Activated CD4-positive, CD25-positive, alpha-beta regulatory T cell (primary cell): ENCODE data around the gene EXOC6B.
"Not testable (repeated sequence)": the region's sequence is repeated elsewhere in the genome, so short reads cannot be mapped to it uniquely, and the experiment has no call there.

Experiments
- DNase-seq, 4 experiments: peaks; one replicate each; lab custom pipeline; 2025; lab: John Stamatoyannopoulos, UW

EXOC6B gene

DNA sequence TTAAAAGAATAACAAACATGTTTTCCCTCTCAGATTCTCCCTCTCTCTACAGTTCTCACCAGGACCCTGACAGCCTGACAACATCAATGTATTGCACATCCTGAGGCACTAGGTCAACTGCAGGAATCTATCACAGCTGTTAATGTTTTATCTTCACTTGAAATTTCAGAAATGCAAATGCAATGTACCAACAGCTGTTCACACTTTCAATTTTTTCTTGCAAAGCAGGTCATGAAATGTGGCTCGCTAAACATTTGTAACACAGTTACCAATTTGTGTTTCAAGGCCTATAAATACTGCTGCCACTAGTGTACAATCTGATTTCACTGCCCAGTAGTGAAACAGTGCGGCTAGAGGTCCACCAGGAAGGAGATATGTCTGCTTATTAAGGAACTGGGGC, 147.8 kb downstream of the EXOC6B start:
- DNase-seq, result no peak

DNA sequence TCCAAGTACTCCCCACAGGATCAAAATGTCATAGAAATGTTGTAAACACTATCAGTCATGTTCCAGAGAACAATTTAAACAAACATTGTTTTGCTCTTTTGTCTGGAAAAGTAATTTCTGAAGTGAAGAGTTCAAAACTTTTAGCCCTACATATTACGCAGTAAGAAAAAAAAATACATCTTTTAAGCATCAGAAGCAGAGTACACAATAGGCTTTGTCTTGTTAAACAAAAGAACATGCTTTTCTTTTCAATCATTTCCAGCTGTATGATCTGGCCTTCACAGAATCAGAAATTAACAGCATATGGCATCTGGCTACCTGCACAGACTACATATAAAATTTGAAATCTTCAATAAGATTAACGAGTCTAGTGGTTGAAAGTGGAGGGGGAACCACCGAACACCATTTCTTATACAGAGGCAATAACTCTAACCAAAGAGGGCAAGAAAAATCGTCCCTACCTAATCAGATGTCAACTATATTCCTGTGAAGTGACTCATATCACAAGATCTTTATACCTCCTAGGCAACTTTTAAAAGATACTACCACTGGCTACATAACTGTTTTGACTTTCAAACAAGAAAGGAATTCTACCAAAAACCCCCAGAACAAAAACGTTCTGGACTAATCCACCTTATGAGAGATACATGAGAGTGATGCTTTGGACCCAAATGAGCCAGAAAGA, 149.3 kb downstream of the EXOC6B start:
- DNase-seq, result no peak

- DNase-seq, result no peak
These were observed 150.6 kb downstream of the EXOC6B start for GRCh38 chr2:72674982-72675915.

GRCh38 chr2:72673279-72673678, 152.6 kb downstream of the EXOC6B start:
- DNase-seq, result no peak

GRCh38 chr2:72669121-72669520, 156.7 kb downstream of the EXOC6B start:
- DNase-seq, result no peak

DNA sequence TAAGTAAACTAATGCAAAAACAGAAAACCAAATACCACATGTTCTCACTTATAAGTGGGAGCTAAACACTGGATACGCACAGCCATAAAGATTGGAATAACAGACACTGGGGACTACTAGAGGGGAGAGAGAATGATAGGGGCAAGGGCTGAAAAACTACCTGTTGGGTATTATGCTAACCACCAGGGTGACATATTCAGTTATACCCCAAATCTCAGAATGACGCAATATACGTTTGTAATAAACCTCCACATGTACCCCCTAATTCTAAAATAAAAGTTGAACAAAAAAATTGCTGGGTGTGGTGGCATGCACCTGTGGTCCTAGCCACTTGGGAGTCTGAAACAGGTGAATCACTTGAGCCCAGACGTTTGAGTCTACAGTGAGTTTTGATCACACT, 157.2 kb downstream of the EXOC6B start:
- DNase-seq, result no peak

DNA sequence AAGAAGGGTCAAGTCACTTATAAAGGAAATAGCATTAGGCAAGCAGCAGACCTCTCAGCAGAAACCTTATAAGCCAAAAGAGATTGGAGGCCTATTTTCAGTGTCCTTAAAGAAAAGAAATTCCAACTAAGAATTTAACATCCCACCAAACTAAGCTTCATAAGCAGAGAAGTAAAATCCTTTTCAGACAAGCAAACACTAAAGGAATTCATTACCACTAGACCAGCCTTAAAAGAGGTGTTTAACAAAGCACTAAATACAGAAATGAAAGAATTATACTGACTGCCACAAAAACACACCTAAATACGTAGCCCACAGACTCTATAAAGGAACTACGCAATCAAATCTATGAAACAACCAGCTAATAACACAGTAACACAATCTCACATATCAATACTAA, 160.4 kb downstream of the EXOC6B start:
- no peak for DNase-seq

DNA sequence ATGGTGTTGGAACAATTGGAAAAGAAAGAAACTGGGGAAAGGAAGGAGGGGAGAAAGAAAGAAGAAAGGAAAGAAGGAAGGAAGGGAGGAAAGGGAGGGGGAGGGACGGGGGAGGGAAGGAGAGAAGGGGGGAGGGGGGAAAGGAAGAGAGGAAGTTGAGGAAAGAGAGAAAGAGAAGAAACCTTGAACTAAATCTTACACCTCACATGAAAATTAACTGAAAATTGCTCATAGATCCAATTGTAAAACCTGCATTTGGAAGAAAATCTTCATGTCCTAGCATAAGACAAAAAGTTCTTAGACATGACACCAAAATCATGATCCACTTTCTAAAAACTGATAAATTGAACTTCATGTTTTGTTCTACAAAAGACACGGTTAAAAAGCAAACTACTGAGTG, 163.8 kb downstream of the EXOC6B start:
- DNase-seq, result no peak

- DNase-seq, result no peak
These were observed 176.0 kb downstream of the EXOC6B start for GRCh38 chr2:72649810-72650209.

- not testable (repeated sequence) for DNase-seq
These were observed 184.6 kb downstream of the EXOC6B start for GRCh38 chr2:72641221-72641620.

GRCh38 chr2:72638600-72639211, 187.1 kb downstream of the EXOC6B start:
- DNase-seq, result no peak

GRCh38 chr2:72636210-72636609, 189.6 kb downstream of the EXOC6B start:
- DNase-seq, result no peak

- no peak for DNase-seq
These were observed 195.1 kb downstream of the EXOC6B start for GRCh38 chr2:72630767-72631166.

GRCh38 chr2:72629062-72629461, 196.8 kb downstream of the EXOC6B start:
- no peak for DNase-seq

GRCh38 chr2:72627083-72627482, 198.8 kb downstream of the EXOC6B start:
- DNase-seq, result no peak

DNA sequence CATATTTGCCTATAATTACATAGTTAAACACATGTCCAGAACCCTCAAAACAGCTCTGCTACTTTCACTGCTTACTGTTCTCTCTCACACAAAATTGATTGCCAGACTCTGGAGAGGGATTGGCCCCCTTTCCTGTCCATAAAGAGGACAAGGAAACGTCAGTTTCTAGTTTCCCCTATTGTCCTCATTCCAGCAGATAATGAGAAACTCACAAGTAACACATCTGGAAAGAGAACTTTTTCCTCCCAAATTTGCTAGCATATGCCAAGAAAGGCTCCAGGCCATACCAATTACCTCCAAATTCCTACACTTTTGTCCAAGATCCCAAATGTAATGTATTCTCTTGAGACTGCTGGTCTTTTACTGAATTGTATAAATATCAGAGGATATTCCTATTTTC, 200.5 kb downstream of the EXOC6B start:
- DNase-seq, result no peak

- no peak for DNase-seq
These were observed 202.4 kb downstream of the EXOC6B start for GRCh38 chr2:72623481-72623880.

DNA sequence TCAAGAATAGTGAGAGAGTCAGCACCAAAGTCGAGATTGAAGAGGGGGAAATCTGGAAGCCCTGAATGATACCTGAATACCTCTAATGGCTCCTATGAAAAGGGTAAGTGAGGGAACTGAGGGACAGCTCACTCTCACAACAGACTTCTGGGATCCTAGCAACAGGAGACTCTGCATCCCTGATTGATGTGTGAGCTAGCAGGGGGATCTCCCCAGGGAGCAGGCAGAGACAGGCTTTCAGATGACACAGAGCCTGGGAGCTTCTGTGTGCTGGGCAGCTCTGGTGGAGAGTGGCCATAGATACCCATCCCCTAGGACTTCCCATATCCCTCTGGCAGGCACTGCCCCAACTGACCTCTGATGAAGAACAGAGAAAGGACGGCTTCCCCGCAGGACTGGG, 206.2 kb downstream of the EXOC6B start:
- no peak for DNase-seq

DNA sequence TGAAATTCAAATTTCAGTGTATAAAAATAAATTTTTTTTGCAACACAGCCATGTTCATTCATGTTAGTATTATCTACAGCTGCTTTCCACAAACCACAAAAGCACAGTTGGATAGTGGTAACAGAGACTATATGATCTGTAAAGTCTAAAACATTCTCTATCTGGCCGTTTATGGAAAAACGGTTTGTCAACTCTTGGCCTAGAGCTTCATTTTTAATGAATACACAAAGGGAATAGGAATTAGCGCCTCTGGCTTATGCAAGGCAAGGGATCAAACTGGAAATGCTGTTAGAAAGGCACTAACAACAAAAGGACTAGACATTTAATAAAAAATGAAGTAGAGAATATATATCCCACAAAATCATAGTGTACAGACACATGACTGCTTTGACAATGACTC, 211.9 kb downstream of the EXOC6B start:
- DNase-seq, result no peak

GRCh38 chr2:72612614-72613160, 213.1 kb downstream of the EXOC6B start:
- DNase-seq, result no peak

DNA sequence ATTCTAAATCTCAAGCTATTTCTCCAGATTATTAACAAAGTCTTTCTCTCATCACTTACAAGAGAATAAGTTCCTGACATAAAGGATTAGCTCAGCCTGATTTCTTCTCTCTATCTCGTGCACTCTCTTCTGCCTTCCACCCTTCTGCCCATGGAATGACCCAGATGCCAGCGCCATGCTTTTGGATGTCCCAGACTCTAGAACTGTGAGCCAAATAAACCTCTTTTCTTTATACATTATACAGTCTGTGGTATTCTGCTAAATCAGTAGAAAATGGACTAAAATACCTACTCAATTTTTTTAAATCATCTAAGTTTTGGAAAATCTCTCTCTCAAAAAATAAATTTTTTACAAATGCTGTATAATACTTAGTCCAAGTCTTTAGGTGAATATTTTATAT, 218.6 kb downstream of the EXOC6B start:
- DNase-seq, result no peak

DNA sequence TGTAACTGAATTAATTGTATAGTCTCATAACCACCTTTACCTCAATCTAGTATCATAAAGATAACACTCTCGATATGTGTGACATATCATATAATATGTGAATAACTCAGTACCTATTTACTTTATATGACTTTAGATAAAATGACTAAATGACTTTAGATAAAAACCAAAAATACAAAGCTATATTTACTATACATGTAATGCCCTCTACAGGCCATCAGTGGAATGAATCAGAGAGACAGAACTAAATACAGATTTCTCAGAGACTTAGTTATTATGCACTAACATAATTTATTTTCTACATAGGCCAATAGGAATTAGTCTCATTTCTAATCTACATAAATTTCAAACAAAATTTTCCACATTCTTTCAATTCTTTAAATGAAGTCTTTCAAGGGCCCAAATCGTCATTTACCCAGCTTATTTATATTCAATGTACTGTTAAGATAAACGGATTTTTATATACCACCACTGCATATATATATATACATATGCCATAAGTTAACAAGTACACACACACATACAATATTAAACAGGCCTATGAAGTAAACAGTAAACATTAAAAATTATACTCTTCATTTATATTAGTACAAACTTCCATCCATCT, 219.9 kb downstream of the EXOC6B start:
- no peak for DNase-seq
